BJ (cell line): ENCODE measurements around the gene CELA1. TPM values are rescaled to one million over a fixed set of nuclear protein-coding genes. Genes with fewer than 3 reads are reported as not detected.

Experiments used
- CTCF ChIA-PET: fragments of 350-600 bp; formaldehyde crosslinking; extraction: SDS; loops from one replicate; lab custom pipeline; 2021; ENCODE audit warnings: antibody characterized with exemption, inconsistent platforms; lab: Yijun Ruan, JAX
- POLR2A ChIA-PET: fragments of 300-600 bp; sonication (Branson Sonifier 250); formaldehyde crosslinking; extraction: SDS; loops from one replicate; lab custom pipeline; 2021; ENCODE audit warnings: antibody characterized with exemption; lab: Charles Lee
- DNase-seq: peaks from one replicate; pipeline ENCODE4 v3.0.0-alpha.2; 2011; ENCODE audit warnings: low read depth
- H3K27me3 ChIP-seq: 2 replicates; pipeline ENCODE4 v1.6.0; 2011; ENCODE audit warnings: low read length; ENCODE audit not compliant: control insufficient read depth, insufficient read depth
- H3K36me3 ChIP-seq: 2 replicates; pipeline ENCODE4 v1.5.1; 2011; ENCODE audit warnings: low read length; ENCODE audit not compliant: control insufficient read depth, insufficient read depth
- H3K4me3 ChIP-seq: 2 replicates; pipeline ENCODE4 v1.5.1; 2011; ENCODE audit warnings: low read depth, mild to moderate bottlenecking, control low read depth, low read length
- CTCF ChIP-seq: IDR thresholded peaks from 2 replicates; pipeline ENCODE4 v1.5.1; 2011; ENCODE audit warnings: low read depth, mild to moderate bottlenecking, control low read depth, inconsistent platforms, low read length, moderate library complexity; ENCODE audit not compliant: insufficient read depth
- polyA plus RNA-seq: library from polyadenylated mRNA; depleted of rRNA; stranded (reverse); fragments of >200 nt; gene quantifications from 2 replicates; pipeline ENCODE4 v1.2.3, GENCODE V29; 2011

The CELA1 gene
- polyA plus RNA-seq, 1 experiment = not detected

GRCh38 chr12:51323317-51323960 lies 23.0 kb downstream of the CELA1 start:
- Histone ChIP-seq H3K36me3 (no peaks in the 10 kb centered on the region), H3K27me3 (no peaks in the 10 kb centered on the region), H3K4me3 (no peak overlapping the region)
- DNase-seq = no peak
- CTCF ChIA-PET = no interaction called here
- TF ChIP-seq CTCF = no peak
- POLR2A ChIA-PET = no interaction called here

- H3K36me3 ChIP-seq = no peaks in the 10 kb centered on the region
- no peak for DNase-seq
- ChIA-PET CTCF (no interaction called here), POLR2A (no interaction called here)
- H3K4me3 ChIP-seq = no peak overlapping the region
- no peak for TF ChIP-seq CTCF
- H3K27me3 ChIP-seq = no peaks in the 10 kb centered on the region
These were observed 24.0 kb downstream of the CELA1 start for GRCh38 chr12:51322452-51322851.

- ChIA-PET POLR2A (no interaction called here), CTCF (no interaction called here)
- Histone ChIP-seq H3K27me3 (no peaks in the 10 kb centered on the region), H3K4me3 (no peak overlapping the region), H3K36me3 (no peaks in the 10 kb centered on the region)
- DNase-seq = no peak
- no peak for TF ChIP-seq CTCF
These were observed 24.6 kb downstream of the CELA1 start for GRCh38 chr12:51321882-51322281.

- TF ChIP-seq CTCF = no peak
- no peak overlapping the region for H3K4me3 ChIP-seq
- no peaks in the 10 kb centered on the region for H3K36me3 ChIP-seq
- POLR2A ChIA-PET = interaction anchor here (0.6 kb wide), 1 partner anchor 50 kb away, joined by 5 read pairs; no protein-coding TSS in a partner anchor
- CTCF ChIA-PET = interaction anchor here (0.7 to 1.4 kb wide), 2 partner anchors 20 to 452 kb away, joined by 3 to 4 read pairs; no protein-coding TSS in a partner anchor
- no peak for DNase-seq
- H3K27me3 ChIP-seq = no peaks in the 10 kb centered on the region
These were observed 25.7 kb downstream of the CELA1 start for GRCh38 chr12:51320695-51321320.

- DNase-seq = no peak
- Histone ChIP-seq H3K36me3 (no peaks in the 10 kb centered on the region), H3K4me3 (no peak overlapping the region), H3K27me3 (no peaks in the 10 kb centered on the region)
- ChIA-PET CTCF (interaction anchor here (0.7 to 1.4 kb wide), 3 partner anchors 10 to 451 kb away, joined by 3 to 4 read pairs (median 4); no protein-coding TSS in a partner anchor), POLR2A (no interaction called here)
- TF ChIP-seq CTCF = no peak
These were observed 26.2 kb downstream of the CELA1 start for GRCh38 chr12:51320311-51320694.
